Suppressor macrophage treated with lipopolysaccharide for 4 hours (primary cell): Measurements from ENCODE around the gene TFF3.
"Not testable (repeated sequence)": the region's sequence is repeated elsewhere in the genome, so short reads cannot be mapped to it uniquely, and the experiment has no call there.

Experiments
- DNase-seq: peaks from one replicate; pipeline ENCODE4 v3.0.0-alpha.2; 2020

Gene TFF3

GRCh38 chr21:42302794-42303193 lies 12.4 kb downstream of the TFF3 start:
- no peak for DNase-seq

DNA sequence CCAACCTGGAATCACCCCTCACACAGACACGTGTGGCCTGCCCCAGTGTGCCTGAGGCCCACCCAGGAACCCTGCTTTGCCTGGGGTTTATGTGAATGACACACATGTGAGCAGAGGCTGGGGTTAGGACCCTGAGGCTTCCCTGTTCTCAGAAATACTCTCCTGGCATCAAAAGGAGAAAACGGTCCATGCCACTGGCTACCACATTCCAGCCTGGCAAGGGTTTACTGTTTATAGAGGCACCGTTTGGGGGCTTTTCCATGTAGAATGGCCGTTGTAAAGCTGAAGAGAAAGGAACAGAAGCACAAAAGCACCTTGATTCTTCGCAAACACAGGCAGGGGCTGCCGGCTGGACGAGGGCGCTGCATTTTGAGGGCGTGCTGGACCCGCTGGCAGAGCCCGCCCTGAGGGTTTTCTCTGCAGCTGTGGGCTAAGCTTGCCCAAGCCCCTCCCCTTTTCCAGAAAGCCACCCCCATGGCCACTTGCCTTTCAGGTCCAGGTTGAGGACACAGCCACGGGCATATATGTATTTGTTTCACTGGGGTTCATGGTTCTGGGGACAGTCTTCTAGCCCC lies 13.0 kb downstream of the TFF3 start:
- DNase-seq: no peak

DNA sequence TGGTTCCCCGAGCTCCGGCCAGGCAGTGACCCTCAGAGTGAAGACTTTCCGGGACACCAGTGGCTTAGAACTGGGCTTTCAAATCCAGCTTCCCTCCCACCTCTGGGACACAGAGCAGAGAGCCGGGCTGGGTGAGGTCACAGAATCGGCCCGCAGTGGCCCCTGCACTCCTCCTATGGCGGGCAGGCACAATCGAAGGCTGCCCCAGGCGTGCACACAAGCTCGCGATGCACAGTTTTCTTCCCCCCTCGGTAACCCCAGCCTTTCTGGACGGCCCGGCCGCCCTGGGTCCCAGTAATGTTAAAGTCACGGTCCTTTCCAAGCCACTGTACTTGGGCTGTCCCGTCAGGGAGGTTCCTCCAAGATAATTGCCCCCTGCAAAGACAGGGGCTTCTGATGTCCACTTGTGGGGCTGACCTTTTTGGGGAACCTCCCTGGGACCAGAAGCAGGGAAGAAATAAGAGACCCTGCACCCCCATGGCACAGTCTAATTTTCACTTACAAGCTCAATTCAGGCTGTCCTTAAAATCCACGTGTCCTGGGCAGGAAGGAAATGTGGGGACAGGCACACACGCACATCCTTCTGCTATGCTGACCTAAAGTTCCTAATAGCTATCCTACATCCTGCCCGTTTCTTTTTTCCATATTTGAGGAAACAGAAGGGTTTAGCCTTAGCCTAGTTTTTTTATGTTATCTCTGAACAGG lies 13.7 kb downstream of the TFF3 start:
- DNase-seq: no peak

GRCh38 chr21:42300956-42301355 lies 14.3 kb downstream of the TFF3 start:
- no peak for DNase-seq

GRCh38 chr21:42300045-42300583 lies 15.1 kb downstream of the TFF3 start:
- no peak for DNase-seq

GRCh38 chr21:42299324-42300044 lies 15.7 kb downstream of the TFF3 start:
- DNase-seq: peak; percentile 49

- DNase-seq: no peak
Measured at GRCh38 chr21:42298657-42299056, 16.6 kb downstream of the TFF3 start.

- no peak for DNase-seq
Measured at GRCh38 chr21:42298237-42298636, 17.0 kb downstream of the TFF3 start.

DNA sequence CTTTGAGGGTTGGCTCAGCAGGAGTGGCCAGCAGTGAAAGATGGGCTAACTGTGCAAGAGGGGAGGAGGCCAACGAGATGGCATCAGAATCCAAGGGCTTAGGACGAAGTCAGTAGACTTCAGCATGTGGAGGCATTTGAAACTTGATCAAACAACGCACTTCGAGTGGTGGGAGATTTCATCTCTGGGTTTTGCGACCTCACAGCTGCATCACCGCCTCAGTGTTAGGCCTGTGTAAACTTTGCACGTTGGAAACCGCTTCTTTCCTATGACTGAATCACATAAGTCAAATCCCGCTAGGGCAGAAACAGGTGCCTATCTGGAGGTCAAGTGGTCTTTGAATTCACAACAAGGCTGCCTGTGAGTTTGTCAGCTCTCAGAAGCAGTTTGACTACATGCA lies 17.8 kb downstream of the TFF3 start:
- no peak for DNase-seq

DNA sequence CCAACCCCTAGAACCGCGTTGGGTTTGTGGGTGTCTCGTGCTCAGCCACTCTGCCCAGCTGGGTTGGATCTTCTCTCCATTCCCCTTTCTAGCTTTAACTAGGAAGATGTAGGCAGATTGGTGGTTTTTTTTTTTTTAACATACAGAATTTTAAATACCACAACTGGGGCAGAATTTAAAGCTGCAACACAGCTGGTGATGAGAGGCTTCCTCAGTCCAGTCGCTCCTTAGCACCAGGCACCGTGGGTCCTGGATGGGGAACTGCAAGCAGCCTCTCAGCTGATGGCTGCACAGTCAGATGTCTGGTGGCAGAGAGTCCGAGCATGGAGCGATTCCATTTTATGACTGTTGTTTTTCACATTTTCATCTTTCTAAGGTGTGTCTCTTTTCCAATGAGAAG lies 18.7 kb downstream of the TFF3 start:
- DNase-seq: peak; percentile 45

- DNase-seq: no peak
Measured at GRCh38 chr21:42295845-42296244, 19.4 kb downstream of the TFF3 start.

DNA sequence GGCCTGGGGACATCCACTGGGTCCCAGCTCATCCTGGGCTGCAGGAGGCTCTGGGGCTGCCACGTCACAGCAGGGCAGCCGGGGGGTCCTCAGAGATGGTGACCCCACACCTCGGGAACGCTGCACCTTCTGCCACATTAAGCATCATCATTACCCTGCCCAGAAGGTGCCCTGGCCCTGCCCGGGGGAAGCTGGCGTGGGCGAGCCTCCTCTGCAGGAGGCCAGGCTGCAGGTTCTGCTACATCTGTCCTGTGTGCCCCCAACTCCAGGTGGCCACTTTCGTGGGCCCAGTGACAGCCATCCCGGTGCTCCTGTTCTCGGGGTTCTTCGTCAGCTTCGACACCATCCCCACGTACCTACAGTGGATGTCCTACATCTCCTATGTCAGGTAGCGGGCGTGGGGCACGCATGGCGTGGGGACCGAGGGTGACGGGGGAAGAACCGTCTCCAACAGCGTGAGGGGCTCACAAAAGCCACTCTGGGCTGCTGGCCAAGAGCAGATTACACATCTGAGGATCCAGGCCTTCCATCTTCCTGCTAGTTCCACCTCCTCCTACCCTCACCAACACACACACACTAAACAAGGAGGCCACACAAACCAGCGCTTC lies 20.8 kb downstream of the TFF3 start:
- no peak for DNase-seq

DNA sequence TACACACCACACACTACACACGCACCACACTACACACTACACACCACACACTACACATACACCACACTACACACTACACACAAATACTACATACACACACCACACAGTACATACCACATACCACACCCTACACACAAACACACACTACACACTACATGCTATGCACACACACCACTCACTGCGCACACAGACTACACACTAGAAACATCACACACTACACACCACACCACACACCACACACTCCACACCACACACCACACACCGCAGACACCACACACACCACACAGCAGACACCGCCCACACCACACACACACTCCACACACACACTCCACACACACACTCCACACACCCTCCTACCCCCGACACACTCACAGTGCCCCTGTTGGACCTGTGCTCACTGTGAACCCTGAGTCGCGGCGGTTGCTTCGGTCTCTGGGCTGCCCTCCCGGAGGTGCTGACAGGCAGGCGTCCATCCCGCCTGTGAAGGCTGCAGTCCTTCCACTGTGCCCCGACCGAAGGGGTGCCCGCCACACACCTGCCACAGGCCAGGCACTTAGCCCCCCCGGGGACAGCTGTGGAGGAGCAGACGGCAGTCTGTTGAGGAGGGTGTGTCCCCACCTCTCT lies 21.4 kb downstream of the TFF3 start:
- DNase-seq: no peak

- not testable (repeated sequence) for DNase-seq
Measured at GRCh38 chr21:42292563-42293142, 22.6 kb downstream of the TFF3 start.

DNA sequence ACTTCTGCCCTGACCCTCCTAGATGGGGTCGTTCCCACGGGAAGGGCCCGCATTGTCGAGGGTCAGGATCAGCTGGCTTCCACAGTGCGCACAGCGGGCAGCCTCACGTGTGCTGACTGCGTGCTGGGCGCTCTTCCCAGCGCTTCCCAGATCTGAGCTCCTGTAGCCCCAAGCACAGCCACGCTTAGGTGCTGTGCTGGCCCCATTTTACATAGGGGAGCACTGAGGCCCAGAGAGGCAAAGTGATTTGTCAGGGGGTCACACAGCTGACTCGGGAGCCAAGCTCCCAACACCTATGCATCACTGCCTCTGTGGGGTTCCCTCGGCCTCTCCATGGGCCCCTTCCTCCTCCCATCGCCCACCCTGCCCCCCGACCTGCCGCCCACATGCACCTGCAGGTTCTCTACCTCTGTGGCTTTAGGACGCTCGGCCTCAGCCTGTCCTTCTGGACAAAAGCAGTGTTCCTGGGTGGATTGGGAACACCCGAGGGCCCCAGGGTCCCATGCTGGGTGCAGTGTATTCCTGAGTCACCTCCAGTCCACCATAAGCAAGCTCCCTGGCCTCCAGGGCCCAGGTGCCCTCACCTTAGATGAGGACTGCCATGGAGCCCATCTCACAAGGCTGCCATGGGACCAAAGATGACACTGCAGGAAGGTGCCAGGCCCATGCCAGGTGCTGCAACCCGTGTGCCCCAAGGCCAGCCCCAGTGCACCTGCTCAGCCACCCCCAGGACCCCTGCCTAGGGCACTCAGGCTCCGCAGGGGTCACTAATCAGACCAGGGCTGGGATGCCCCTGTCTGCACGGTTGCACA lies 23.3 kb downstream of the TFF3 start:
- DNase-seq: no peak

- DNase-seq: no peak
Measured at GRCh38 chr21:42291003-42291750, 24.0 kb downstream of the TFF3 start.

GRCh38 chr21:42290505-42290904 lies 24.7 kb downstream of the TFF3 start:
- DNase-seq: no peak

DNA sequence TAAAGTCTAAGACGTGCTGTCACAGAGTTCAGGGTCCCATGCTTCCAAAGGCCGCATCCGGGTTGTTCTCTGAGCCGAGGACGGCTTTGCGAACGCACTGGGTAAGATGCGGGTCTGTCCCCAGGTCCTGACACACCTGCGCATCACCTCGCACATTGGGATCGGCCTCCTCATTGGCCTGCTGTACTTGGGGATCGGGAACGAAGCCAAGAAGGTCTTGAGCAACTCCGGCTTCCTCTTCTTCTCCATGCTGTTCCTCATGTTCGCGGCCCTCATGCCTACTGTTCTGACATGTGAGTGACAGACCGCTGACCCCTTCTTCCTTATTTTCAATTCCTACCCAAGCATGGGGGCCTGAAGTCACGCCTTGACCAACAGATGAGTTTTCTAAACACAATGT lies 25.3 kb downstream of the TFF3 start:
- peak; percentile 81 for DNase-seq

- no peak for DNase-seq
Measured at GRCh38 chr21:42288962-42289361, 26.2 kb downstream of the TFF3 start.

- DNase-seq: no peak
Measured at GRCh38 chr21:42287193-42288083, 27.8 kb downstream of the TFF3 start.
